Middle frontal gyrus (tissue), 1 donor: ENCODE measurements around the gene DMTF1.
A peak's percentile ranks its signal among the peaks of the same experiment; 100 is the strongest.
"Not testable (repeated sequence)": the region's sequence is repeated elsewhere in the genome, so short reads cannot be mapped to it uniquely, and the experiment has no call there.

Experiments used
- DNase-seq: peaks from one replicate; pipeline ENCODE4 v3.0.0-alpha.2; 2015; ENCODE audit warnings: low spot score; ENCODE audit errors: extremely low spot score

The DMTF1 gene

GRCh38 chr7:87193912-87194311 is 41.7 kb downstream of the DMTF1 start:
- no peak for DNase-seq

DNA sequence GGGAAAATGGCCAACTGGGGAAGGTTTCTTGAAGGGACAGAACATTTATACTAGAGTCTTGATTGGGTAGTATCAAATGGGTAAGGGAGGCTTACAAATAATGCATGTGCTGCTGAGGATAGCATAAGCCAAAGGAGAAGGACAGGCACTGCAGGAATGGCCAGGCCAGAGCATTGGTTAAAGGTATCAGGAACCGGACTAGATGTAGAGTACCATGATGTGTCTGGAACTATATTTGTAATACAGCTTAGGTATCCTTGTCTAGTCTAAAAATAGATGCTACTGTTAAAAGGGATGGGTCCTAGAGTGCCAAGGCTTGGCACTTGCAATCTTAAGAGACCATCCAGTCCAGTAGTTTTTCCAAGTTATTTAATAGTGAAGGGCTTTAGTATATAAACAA is 47.0 kb downstream of the DMTF1 start:
- DNase-seq: no peak

DNA sequence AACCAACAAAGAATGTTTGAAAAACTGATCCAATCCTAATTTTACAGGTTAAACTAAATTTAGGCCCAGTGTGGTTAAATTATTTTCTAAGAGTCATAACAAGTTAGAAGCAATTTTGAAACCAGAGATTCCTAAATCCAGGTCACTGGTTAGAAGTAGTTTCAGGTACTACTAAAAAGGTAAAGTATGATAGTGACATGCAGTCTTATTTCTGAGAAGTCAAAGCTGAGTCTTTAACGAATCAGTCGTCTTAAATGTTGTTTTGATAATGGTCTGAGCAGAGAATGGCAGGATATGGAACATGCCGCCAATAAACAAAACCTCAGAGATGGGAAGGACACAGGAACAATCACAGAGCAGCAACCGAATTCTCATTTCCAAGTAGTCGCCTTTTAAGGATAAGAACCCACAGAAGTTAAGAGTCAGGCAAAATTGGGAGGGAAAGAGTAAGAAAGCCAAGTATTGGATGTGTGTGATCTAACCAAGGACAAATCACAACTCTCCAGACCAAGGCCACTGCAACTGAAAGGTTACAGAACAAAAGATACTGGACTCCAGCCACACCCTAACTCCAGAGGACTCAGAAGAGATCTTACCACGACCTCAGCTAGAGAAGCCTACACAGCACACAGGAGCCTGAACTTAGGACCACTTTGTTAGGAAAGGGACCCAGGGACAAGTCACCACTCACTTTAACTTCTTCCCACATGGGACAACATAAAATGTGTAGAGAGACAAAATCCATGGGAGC is 47.6 kb downstream of the DMTF1 start:
- DNase-seq: no peak

DNA sequence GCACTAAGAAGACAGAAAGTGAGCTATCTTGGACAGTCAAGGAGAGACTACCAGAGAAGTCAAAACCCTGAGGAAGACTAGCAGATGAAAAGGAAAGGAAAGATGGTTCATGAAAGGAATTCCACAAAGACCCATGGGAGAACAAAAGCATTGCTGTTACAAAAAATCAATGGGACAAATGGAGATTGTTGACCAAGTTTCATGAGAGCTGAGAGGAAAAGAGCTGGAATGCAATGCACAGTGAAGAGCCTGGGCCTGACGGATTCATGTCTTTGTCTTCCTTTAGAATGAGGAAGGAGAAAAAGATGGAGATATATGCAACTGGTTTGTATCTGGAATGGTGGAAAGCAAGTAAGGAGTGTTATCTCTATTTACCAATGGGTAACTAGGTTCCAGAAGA is 50.0 kb downstream of the DMTF1 start:
- no peak for DNase-seq

GRCh38 chr7:87202705-87203104 is 50.5 kb downstream of the DMTF1 start:
- DNase-seq: no peak

DNA sequence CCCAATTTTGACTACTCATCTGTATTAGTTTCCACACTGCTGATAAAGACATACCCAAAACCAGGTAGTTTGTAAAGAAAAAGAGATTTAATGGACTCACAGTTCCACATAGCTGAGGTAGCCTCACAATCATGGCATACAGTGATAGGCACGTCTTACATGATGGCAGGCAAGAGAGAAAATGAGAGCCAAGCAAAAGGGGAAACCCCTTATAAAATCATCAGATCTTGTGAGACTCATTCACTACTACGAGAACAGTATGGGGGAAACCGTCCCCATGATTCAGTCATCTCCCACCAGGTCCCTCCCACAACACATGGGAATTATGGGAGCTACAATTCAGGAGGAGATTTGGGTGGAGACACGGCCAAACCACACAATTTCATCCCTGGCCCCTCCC is 51.7 kb downstream of the DMTF1 start:
- DNase-seq: not testable (repeated sequence)

DNA sequence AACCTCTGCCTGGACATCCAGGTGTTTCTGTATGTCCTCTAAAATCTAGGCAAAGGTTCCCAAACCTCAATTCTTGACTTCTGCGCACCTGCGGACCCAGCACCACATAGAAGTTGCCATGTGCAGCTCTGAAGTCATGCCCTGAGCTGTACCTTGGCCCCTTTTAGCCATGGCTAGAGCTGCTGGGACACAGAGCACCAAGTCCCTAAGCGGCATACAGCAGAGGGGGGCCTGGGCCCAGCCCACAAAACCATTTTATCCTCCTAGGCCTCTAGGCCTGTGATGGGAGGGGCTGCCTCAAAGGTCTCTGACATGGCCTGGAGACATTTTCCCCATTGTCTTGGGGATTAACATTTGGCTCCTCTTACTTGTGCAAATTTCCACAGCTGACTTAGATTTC is 52.7 kb downstream of the DMTF1 start:
- DNase-seq: no peak

GRCh38 chr7:87205701-87206100 is 53.4 kb downstream of the DMTF1 start:
- not testable (repeated sequence) for DNase-seq

GRCh38 chr7:87206361-87206760 is 54.1 kb downstream of the DMTF1 start:
- no peak for DNase-seq

GRCh38 chr7:87209295-87209924 is 57.2 kb downstream of the DMTF1 start:
- DNase-seq: no peak

DNA sequence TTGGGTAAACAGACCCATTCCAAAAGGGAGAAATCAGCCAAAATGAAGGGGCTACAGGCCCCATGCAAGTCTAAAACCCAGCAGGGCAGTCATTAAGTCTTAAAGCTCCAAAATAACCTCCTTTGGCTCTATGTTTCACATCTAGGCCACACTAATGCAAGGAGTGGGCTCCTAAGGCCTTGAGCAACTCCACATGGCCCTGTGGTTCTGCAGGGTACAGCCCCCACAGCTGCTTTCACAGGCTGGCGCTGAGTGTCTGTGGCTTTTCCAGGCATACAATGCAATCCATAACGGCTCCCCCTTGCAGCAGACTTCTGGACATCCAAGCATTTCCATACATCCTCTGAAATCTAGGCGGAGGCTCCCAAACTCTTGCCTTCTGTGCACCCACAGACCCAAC is 58.3 kb downstream of the DMTF1 start:
- no peak for DNase-seq

- DNase-seq: no peak
These were observed 60.2 kb downstream of the DMTF1 start for GRCh38 chr7:87212498-87212897.

GRCh38 chr7:87213252-87213651 is 61.0 kb downstream of the DMTF1 start:
- no peak for DNase-seq

DNA sequence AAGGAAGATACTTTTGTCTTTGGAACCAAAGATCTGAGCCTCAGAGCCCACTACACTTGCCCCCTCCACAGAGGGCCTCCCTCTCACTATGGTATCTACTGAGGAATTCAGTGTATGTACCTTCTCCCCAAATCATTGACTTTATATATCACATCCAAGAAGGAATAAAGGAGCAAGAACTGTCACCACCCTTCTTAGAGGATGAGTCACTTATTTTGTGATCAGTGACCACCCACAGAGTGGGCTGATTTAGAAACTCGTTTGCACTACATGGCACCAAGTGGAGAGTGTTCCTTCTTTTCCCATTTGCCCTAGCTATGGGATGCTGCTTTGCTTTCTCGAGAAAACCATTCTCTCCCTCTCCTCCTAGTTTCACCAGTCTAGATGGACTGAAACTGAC is 61.6 kb downstream of the DMTF1 start:
- no peak for DNase-seq

- no peak for DNase-seq
These were observed 62.8 kb downstream of the DMTF1 start for GRCh38 chr7:87215046-87215445.

DNA sequence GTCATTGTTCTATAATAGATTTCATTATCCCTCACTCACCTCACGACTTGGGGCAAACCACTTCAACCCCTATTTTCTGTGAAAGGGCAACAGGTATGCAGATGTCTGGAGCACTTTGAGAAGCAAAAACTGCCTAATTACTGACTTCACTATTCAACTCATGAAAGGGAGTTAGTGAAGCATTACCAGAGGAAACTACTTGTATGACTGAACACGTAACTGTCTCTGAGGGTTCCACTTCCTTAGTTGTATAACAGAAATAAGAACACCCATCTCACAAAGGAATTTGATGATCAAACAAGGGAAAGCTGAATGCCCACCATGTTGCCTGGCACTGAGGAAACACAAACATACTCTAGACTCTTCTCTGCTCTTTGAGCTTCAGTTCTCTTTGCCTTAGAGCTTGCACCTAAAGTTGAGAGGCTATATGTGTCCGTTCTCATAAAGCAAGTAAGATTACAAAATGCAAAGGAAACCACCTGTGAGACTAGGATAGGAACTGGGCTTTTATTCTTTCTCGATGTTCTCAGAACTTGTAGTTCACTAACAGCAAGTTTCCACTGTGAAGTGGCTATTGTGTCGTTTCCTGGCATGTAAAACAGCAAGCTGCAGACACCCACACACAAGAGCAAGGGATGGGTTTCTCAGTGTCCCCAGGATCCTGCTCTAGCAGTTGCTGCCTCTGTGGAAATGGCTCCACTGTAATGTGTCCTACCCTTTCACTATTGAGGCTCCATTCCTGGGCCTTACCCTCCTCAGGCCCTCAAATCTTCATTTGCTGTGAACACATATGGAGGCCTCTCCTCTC is 64.7 kb downstream of the DMTF1 start:
- DNase-seq: no peak

GRCh38 chr7:87217983-87218653 is 65.9 kb downstream of the DMTF1 start:
- DNase-seq: no peak

GRCh38 chr7:87218796-87219544 is 66.7 kb downstream of the DMTF1 start:
- no peak for DNase-seq

- DNase-seq: no peak
These were observed 67.3 kb downstream of the DMTF1 start, which contains the start of gene TMEM243 for GRCh38 chr7:87219545-87220025. Gene TMEM243, minus strand, starts transcription at chr7:87219732. Its CDS starts 229 bp downstream, at chr7:87219503.

- peak; percentile 60 for DNase-seq
These were observed 67.9 kb downstream of the DMTF1 start for GRCh38 chr7:87220026-87220733.
